GM18858 (cell line): Measurements from ENCODE around the gene FER1L5.

Experiments used
- ATAC-seq: cut with Tn5 transposase; IDR thresholded peaks from one replicate; pipeline ENCODE4 v1.9.1; 2021; ENCODE audit not compliant: unreplicated experiment

Gene FER1L5

GRCh38 chr2:96694816-96695455 is 52.4 kb downstream of the FER1L5 start:
- ATAC-seq: no peak

DNA sequence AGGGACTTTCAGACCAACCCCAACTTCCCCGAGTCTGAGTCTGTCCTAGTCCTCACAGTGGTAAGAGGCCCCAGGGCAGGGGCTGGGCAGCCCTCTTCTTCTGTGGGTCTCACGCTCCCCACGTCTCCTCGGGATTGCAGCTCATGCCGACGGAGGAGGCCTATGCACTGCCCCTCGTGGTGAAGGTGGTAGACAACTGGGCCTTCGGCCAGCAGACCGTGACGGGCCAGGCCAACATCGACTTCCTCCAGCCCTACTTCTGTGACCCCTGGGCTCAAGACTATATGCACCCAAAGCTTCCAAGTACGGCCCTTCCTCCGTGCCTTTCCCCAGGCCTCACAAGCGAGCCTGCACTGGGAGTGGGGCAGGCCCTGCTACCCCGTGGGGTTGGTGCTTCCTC is 53.0 kb downstream of the FER1L5 start:
- no peak for ATAC-seq

GRCh38 chr2:96697476-96697875 is 54.9 kb downstream of the FER1L5 start:
- ATAC-seq: no peak

GRCh38 chr2:96698221-96698861 is 55.8 kb downstream of the FER1L5 start:
- ATAC-seq: no peak

GRCh38 chr2:96699021-96699420 is 56.5 kb downstream of the FER1L5 start:
- ATAC-seq: no peak

- no peak for ATAC-seq
Measured at GRCh38 chr2:96699621-96700020, 57.1 kb downstream of the FER1L5 start.

DNA sequence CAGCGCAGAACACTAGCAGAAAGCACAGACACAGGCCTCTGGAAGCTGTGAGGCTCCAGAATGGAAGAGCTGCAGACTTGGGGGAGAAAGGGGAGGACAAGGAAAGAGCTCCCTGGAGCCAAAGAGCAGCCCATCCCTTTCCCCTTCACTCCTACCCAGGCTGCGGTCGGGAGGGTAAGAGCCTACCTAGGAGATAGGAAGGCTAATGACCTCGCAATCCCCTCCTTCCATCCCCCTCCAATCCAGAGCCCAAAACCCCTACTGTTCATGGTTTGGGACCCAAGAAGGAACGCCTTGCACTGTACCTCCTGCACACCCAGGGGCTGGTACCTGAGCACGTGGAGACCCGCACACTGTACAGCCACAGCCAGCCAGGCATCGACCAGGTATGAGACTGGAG is 57.5 kb downstream of the FER1L5 start:
- no peak for ATAC-seq

DNA sequence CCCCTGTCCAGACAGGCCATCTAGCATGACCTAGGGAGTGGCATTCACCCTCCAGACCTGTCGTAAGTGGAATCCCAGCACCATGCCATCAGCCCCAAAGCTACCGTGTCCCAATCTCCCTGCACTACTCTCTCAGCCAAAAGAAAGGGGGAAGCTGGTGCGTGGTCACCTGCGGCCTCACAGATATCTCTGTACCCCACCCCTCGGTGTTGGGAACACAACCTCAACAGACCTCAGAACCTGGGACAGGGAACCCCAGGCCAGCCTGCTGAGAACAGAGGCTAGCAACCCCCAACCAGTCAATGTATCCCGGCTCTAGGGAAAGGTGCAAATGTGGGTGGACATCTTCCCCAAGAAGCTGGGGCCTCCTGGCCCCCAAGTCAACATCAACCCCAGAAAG is 59.1 kb downstream of the FER1L5 start:
- ATAC-seq: no peak

- ATAC-seq: no peak
Measured at GRCh38 chr2:96702098-96702785, 59.7 kb downstream of the FER1L5 start.

DNA sequence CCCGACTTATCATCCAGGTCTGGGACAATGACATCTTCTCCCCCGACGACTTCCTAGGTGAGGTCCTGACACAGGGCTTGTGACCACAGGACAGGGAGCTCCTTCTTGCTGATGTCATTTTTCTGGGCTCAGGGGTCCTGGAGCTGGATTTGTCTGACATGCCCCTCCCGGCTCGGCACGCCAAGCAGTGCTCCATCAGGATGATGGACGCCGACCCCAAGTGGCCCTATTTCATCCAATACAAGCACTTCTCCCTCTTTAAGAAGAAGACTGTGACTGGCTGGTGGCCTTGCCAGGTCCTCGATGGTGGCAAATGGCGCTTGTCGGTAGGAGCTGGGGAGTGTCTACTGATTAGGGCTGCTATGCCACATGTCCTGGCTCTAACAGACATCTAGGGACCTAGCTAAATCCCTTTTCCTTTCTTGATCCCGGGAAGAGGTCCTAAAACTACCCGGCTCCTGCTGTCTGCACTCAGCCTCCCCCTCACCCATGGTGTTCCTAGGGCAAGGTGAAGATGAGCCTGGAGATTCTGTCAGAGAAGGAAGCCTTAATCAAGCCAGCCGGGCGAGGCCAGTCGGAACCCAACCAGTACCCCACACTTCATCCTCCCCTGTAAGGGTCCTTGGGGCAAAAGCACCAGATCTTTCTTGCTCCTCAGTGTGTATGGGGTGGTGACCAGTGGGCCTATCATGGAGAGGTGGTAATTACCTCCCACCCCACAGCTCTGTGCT is 60.6 kb downstream of the FER1L5 start:
- ATAC-seq: no peak

DNA sequence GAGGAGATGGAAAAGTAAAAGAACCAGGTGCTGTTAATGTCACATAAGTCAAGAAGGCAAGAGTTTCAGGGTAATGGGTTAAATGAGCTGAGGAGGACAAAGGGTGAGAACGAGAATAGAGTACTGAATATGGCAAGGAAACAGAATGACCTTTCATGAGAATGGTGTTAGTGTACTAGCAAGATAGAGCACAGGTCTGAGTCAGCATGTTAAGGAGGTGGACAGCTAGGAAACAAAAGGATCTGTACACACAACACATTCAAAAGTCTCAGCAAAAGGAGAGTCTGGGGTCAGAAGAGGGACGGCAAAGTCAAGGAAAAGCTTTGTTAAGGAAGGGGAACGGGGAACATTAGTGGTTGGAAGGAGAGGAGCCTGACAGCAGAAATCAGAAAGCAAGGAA is 68.4 kb downstream of the FER1L5 start:
- ATAC-seq: no peak

- no peak for ATAC-seq
Measured at GRCh38 chr2:96715658-96716057, 73.1 kb downstream of the FER1L5 start.

- ATAC-seq: no peak
Measured at GRCh38 chr2:96716388-96716787, 73.8 kb downstream of the FER1L5 start.

GRCh38 chr2:96726131-96726530 is 83.6 kb downstream of the FER1L5 start:
- ATAC-seq: no peak

DNA sequence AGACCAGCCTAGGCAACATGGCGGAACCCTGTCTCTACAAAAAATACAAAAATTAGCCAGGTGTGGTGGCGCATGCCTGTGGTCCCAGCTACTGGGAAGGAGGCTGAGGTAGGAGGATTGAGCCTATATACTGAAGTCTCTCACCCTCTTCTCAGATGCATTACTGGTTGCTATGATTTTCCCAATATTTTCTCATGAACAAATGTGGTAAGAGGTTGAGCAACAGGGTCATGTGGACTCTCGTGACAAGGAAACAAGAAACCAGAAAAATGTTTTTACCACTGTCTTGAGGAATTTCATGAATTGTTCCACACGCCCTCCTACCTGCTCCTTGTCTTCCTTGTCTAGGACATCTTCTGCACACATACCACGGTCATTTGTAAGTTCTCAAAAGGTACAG is 84.9 kb downstream of the FER1L5 start:
- ATAC-seq: no peak

GRCh38 chr2:96729748-96730147 is 87.2 kb downstream of the FER1L5 start:
- ATAC-seq: no peak

DNA sequence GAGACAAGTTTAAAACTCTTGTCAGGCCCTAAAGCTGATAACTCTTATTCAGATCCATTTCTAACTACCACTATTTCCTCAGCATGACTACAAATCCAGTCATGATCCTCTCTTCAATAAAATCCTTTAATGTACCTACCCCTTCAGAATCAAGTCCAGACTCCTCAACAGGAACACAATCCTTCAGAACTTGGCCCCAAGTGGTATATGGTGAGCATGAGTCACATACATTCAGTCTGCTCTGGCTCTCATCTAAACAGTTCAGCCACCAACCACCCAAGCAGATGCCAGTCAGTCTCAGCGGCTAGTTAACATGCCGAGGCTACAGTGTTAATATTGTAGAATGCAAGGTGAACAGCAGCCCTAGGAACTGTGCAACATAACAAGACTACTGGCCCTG is 87.6 kb downstream of the FER1L5 start:
- no peak for ATAC-seq

- ATAC-seq: no peak
Measured at GRCh38 chr2:96733931-96734330, 91.4 kb downstream of the FER1L5 start.

- no peak for ATAC-seq
Measured at GRCh38 chr2:96734880-96735583, 92.5 kb downstream of the FER1L5 start.

DNA sequence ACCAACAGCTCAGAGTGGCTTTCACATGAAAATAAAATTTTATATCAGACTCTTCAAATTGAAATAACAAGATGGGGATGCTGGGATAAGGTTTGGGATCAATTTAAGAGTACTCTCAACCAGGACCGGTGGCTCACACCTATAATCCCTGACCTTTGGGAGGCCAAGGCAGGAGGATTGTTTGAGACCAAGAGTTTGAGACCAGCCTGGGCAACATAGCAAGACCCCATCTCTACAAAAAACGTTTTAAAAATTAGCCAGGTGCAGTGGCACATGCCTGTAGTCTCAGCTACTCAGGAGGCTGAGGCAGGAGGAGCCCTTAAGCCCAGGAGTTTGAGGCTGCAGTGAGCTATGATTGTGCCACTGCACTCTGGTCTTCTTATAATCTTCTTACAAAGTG is 94.7 kb downstream of the FER1L5 start:
- no peak for ATAC-seq

GRCh38 chr2:96737831-96738230 is 95.3 kb downstream of the FER1L5 start:
- no peak for ATAC-seq
